Measurements from ENCODE around the gene FSTL4. TPM values are rescaled to one million over a fixed set of nuclear protein-coding genes. Genes with fewer than 3 reads are reported as not detected.

FSTL4 gene
- total RNA-seq, 2 donors from 2014 or later = 0.26 to 1.3 TPM

GRCh38 chr5:133496631-133497030 is 115.7 kb downstream of the FSTL4 start:
- ATAC-seq (no peak), DNase-seq (no peak)
- WGBS, 2 donors = 87 to 92% methylated on average over 7 of the region's 7 CpGs

GRCh38 chr5:133494923-133495246 is 117.5 kb downstream of the FSTL4 start:
- TF ChIP-seq CTCF (IDR thresholded peaks at IDR 0.05) (no peak), POLR2A (IDR thresholded peaks at IDR 0.05) (no peak)
- no peaks in the 10 kb centered on the region for H3K36me3 ChIP-seq (replicated peaks in 1 of 2; ENCODE audit: insufficient read depth in 1 of 2, low read depth in 2 of 2)
- 64 to 70% methylated on average over 8 of the region's 8 CpGs for WGBS, 2 donors
- H3K9me3 ChIP-seq = no peaks in the 10 kb centered on the region
- intact Hi-C loops (cut with DNase I) = no loop called here
- ATAC-seq = no peak
- DNase-seq = no peak
- no peaks in the 10 kb centered on the region for H3K27me3 ChIP-seq
- H3K4me3 ChIP-seq = no peak overlapping the region
- H3K4me1 ChIP-seq = no peaks in the 10 kb centered on the region
- no peak overlapping the region for H3K27ac ChIP-seq

More at GRCh38 chr5:133496631-133497030, 115.7 kb downstream of the FSTL4 start:
- no peaks in the 10 kb centered on the region for H3K9me3 ChIP-seq
- no peak overlapping the region for H3K27ac ChIP-seq
- H3K4me3 ChIP-seq = no peak overlapping the region
- H3K4me1 ChIP-seq = no peaks in the 10 kb centered on the region
- H3K36me3 ChIP-seq (replicated peaks in 1 of 2; ENCODE audit: insufficient read depth in 1 of 2, low read depth in 2 of 2) = no peaks in the 10 kb centered on the region
- intact Hi-C loops (cut with DNase I) = no loop called here
- no peaks in the 10 kb centered on the region for H3K27me3 ChIP-seq
- no peak for TF ChIP-seq POLR2A (IDR thresholded peaks at IDR 0.05)
- no peak for TF ChIP-seq CTCF (IDR thresholded peaks at IDR 0.05)

GRCh38 chr5:133494232-133494922 is 118.0 kb downstream of the FSTL4 start:
- Histone ChIP-seq H3K36me3 (replicated peaks in 1 of 2; ENCODE audit: insufficient read depth in 1 of 2, low read depth in 2 of 2) (no peaks in the 10 kb centered on the region), H3K27ac (no peak overlapping the region), H3K4me3 (no peak overlapping the region), H3K9me3 (no peaks in the 10 kb centered on the region), H3K27me3 (no peaks in the 10 kb centered on the region), H3K4me1 (no peaks in the 10 kb centered on the region)
- no peak for TF ChIP-seq POLR2A (IDR thresholded peaks at IDR 0.05)
- no peak for TF ChIP-seq CTCF (IDR thresholded peaks at IDR 0.05)
- intact Hi-C loops (cut with DNase I) = no loop called here
- 80 to 83% methylated on average over 6 of the region's 6 CpGs for WGBS, 2 donors
- ATAC-seq (no peak), DNase-seq (no peak)

- Histone ChIP-seq H3K4me3 (no peak overlapping the region), H3K36me3 (replicated peaks in 1 of 2; ENCODE audit: insufficient read depth in 1 of 2, low read depth in 2 of 2) (no peaks in the 10 kb centered on the region), H3K27me3 (no peaks in the 10 kb centered on the region), H3K4me1 (no peaks in the 10 kb centered on the region), H3K9me3 (no peaks in the 10 kb centered on the region), H3K27ac (no peak overlapping the region)
- TF ChIP-seq POLR2A (IDR thresholded peaks at IDR 0.05) (no peak), CTCF (IDR thresholded peaks at IDR 0.05) (no peak)
- 21 to 30% methylated on average over 1 of the region's 1 CpG for WGBS, 2 donors
- intact Hi-C loops (cut with DNase I) = no loop called here
- DNase-seq (peak in 1 of 4 donors; percentile 5), ATAC-seq (peak; percentile 35)
These were observed 122.7 kb downstream of the FSTL4 start for GRCh38 chr5:133489632-133490031.

- Histone ChIP-seq H3K9me3 (no peaks in the 10 kb centered on the region), H3K36me3 (replicated peaks in 1 of 2; ENCODE audit: insufficient read depth in 1 of 2, low read depth in 2 of 2) (no peaks in the 10 kb centered on the region), H3K4me1 (peaks cover 4% of the 10 kb centered on the region), H3K4me3 (no peak overlapping the region), H3K27me3 (no peaks in the 10 kb centered on the region), H3K27ac (no peak overlapping the region)
- WGBS, 2 donors = 60 to 67% methylated on average over 4 of the region's 4 CpGs
- ATAC-seq = no peak
- DNase-seq = no peak
- TF ChIP-seq POLR2A (IDR thresholded peaks at IDR 0.05) = no peak
- no peak for TF ChIP-seq CTCF (IDR thresholded peaks at IDR 0.05)
- intact Hi-C loops (cut with DNase I) = no loop called here
These were observed 125.2 kb downstream of the FSTL4 start for GRCh38 chr5:133487093-133487492.

Data from body of pancreas (tissue), 4 donors.